Stimulated activated CD8-positive, alpha-beta memory T cell treated with anti-CD3 and anti-CD28 coated beads, Interleukin-4, amount 100 ng/mL, for 48 hours (primary cell): ENCODE data around the gene DLX3.

Experiments used
- DNase-seq: peaks from one replicate; pipeline ENCODE4 v3.0.0-alpha.2; 2020

The DLX3 gene

GRCh38 chr17:49992191-49992932 is 2.7 kb downstream of the DLX3 start:
- DNase-seq = no peak

GRCh38 chr17:49991409-49991808 is 3.6 kb downstream of the DLX3 start:
- DNase-seq = no peak

GRCh38 chr17:49990921-49991320 is 4.1 kb downstream of the DLX3 start:
- DNase-seq = no peak

GRCh38 chr17:49990331-49990730 is 4.7 kb downstream of the DLX3 start:
- no peak for DNase-seq

- DNase-seq = no peak
Observed at GRCh38 chr17:49989518-49989880, 5.5 kb downstream of the DLX3 start.

- no peak for DNase-seq
Observed at GRCh38 chr17:49987681-49988441, 7.2 kb downstream of the DLX3 start.

GRCh38 chr17:49987290-49987585 is 7.8 kb downstream of the DLX3 start:
- no peak for DNase-seq

GRCh38 chr17:49986396-49987289 is 8.4 kb downstream of the DLX3 start:
- no peak for DNase-seq

- DNase-seq = no peak
Observed at GRCh38 chr17:49985310-49985990, 9.6 kb downstream of the DLX3 start.

- no peak for DNase-seq
Observed at GRCh38 chr17:49984776-49985175, 10.2 kb downstream of the DLX3 start.

- no peak for DNase-seq
Observed at GRCh38 chr17:49984283-49984682, 10.7 kb downstream of the DLX3 start.

- no peak for DNase-seq
Observed at GRCh38 chr17:49980703-49981197, 14.3 kb downstream of the DLX3 start.

GRCh38 chr17:49979748-49980479 is 15.1 kb downstream of the DLX3 start:
- no peak for DNase-seq

GRCh38 chr17:49978501-49978900 is 16.5 kb downstream of the DLX3 start:
- DNase-seq = no peak

- no peak for DNase-seq
Observed at GRCh38 chr17:49977463-49978389, 17.3 kb downstream of the DLX3 start.

GRCh38 chr17:49976828-49977202 is 18.2 kb downstream of the DLX3 start:
- DNase-seq = no peak

- no peak for DNase-seq
Observed at GRCh38 chr17:49976163-49976827, 18.7 kb downstream of the DLX3 start.

- no peak for DNase-seq
Observed at GRCh38 chr17:49975531-49975930, 19.5 kb downstream of the DLX3 start.

GRCh38 chr17:49973271-49973615 is 21.8 kb downstream of the DLX3 start:
- DNase-seq = no peak

GRCh38 chr17:49972486-49973270 is 22.3 kb downstream of the DLX3 start:
- DNase-seq = no peak
